ENCODE data around the gene SRD5A2. TPM values are rescaled to one million over a fixed set of nuclear protein-coding genes. Genes with fewer than 3 reads are reported as not detected.
"Not testable (repeated sequence)": the region's sequence is repeated elsewhere in the genome, so short reads cannot be mapped to it uniquely, and the experiment has no call there.

Gene SRD5A2
- total RNA-seq, 1 donor from 2014 or later: 2.9 TPM

DNA sequence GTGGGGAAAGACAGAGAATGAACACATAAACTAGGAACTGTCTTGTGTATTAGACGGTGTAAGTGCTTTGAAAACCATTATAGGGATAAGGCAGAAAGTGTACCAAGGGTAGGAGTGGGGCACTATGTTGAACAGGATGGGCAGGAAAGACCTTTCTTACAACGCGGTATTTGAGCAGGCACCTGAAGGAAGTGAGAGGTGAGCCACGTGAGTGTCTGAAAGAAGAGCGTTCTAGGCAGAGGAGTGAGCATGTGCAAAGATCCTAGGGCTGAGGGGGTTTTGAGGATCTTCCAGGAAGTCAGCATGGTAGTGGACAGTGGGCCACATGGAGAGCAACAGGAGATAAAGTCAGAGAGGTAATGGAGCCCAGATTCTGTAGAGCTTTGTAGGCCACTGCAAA, 65.2 kb downstream of the SRD5A2 start:
- Histone ChIP-seq H3K4me1 (no peaks in the 10 kb centered on the region), H3K27ac (no peak overlapping the region), H3K9me3 (no peaks in the 10 kb centered on the region), H3K36me3 (no peaks in the 10 kb centered on the region), H3K4me3 (no peak overlapping the region), H3K27me3 (no peaks in the 10 kb centered on the region)
- intact Hi-C loops (cut with DNase I): no loop called here
- TF ChIP-seq CTCF (IDR thresholded peaks at IDR 0.05) (no peak), POLR2A (IDR thresholded peaks at IDR 0.05) (no peak), POLR2AphosphoS5 (IDR thresholded peaks at IDR 0.05; ENCODE audit: insufficient read depth in 1 of 2, low read depth in 1 of 2) (no peak)
- peak in 1 of 2 donors; percentile 70 for DNase-seq (ENCODE audit: extremely low spot score in 2 of 2)

DNA sequence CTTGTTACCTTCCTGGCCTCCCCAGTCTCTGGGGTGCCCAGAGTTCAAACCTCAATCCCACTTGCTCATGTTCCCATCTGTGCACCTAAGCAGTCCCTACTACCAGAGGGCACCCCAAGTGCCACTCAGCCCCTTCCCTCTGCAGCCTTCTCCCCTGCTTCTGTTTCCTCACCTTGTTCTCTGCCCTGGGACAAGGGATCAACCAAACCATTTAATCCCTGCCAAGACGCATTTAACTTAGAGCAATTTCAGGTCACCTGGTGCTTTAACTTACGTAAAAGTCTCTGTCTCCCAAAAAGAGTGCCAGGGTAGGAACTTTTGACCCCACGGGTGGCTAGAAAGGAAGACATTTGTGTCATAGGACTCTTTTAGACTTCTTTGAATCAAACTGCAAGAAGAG, 67.2 kb downstream of the SRD5A2 start:
- H3K4me1 ChIP-seq: no peaks in the 10 kb centered on the region
- no peak overlapping the region for H3K27ac ChIP-seq
- no peaks in the 10 kb centered on the region for H3K27me3 ChIP-seq
- H3K4me3 ChIP-seq: no peak overlapping the region
- no peaks in the 10 kb centered on the region for H3K36me3 ChIP-seq
- no peak for DNase-seq (ENCODE audit: extremely low spot score in 2 of 2)
- intact Hi-C loops (cut with DNase I): no loop called here
- TF ChIP-seq POLR2A (IDR thresholded peaks at IDR 0.05): no peak
- no peak for TF ChIP-seq CTCF (IDR thresholded peaks at IDR 0.05)
- TF ChIP-seq POLR2AphosphoS5 (IDR thresholded peaks at IDR 0.05; ENCODE audit: insufficient read depth in 1 of 2, low read depth in 1 of 2): no peak
- no peaks in the 10 kb centered on the region for H3K9me3 ChIP-seq

- no peaks in the 10 kb centered on the region for H3K9me3 ChIP-seq
- no peak for DNase-seq (ENCODE audit: extremely low spot score in 2 of 2)
- no peaks in the 10 kb centered on the region for H3K36me3 ChIP-seq
- no peak overlapping the region for H3K27ac ChIP-seq
- H3K4me1 ChIP-seq: no peaks in the 10 kb centered on the region
- intact Hi-C loops (cut with DNase I): no loop called here
- H3K27me3 ChIP-seq: no peaks in the 10 kb centered on the region
- TF ChIP-seq POLR2AphosphoS5 (IDR thresholded peaks at IDR 0.05; ENCODE audit: insufficient read depth in 1 of 2, low read depth in 1 of 2) (no peak), POLR2A (IDR thresholded peaks at IDR 0.05) (no peak), CTCF (IDR thresholded peaks at IDR 0.05) (no peak)
- no peak overlapping the region for H3K4me3 ChIP-seq
Measured at GRCh38 chr2:31511376-31511775, 69.4 kb downstream of the SRD5A2 start.

DNA sequence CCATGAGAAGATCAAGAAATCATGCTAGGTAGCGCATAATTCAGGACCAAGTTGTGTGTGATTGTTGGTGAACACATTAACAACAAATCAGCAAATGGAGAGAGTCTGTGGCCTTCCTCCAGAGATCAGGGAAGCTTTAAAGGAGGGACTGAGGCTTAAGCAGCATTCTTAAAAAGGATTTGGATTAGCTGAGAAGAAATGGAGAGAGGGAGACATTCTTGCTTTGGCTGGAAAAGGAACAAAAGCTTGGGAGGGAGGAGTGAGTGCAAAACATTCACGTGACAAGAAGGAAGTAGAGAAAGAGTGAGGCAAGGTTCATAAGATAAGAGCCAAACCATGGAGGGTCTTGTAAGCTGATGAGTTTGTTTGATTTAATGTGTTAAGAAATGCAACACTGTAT, 75.6 kb downstream of the SRD5A2 start:
- Histone ChIP-seq H3K27ac (no peak overlapping the region), H3K9me3 (no peaks in the 10 kb centered on the region), H3K4me1 (no peaks in the 10 kb centered on the region), H3K36me3 (no peaks in the 10 kb centered on the region), H3K4me3 (no peak overlapping the region), H3K27me3 (no peaks in the 10 kb centered on the region)
- no peak for DNase-seq (ENCODE audit: extremely low spot score in 2 of 2)
- TF ChIP-seq POLR2AphosphoS5 (IDR thresholded peaks at IDR 0.05; ENCODE audit: insufficient read depth in 1 of 2, low read depth in 1 of 2): no peak
- no peak for TF ChIP-seq CTCF (IDR thresholded peaks at IDR 0.05)
- TF ChIP-seq POLR2A (IDR thresholded peaks at IDR 0.05): no peak
- intact Hi-C loops (cut with DNase I): no loop called here

GRCh38 chr2:31504311-31504710, 76.4 kb downstream of the SRD5A2 start:
- H3K36me3 ChIP-seq: no peaks in the 10 kb centered on the region
- intact Hi-C loops (cut with DNase I): no loop called here
- TF ChIP-seq POLR2A (IDR thresholded peaks at IDR 0.05) (no peak), POLR2AphosphoS5 (IDR thresholded peaks at IDR 0.05; ENCODE audit: insufficient read depth in 1 of 2, low read depth in 1 of 2) (no peak), CTCF (IDR thresholded peaks at IDR 0.05) (no peak)
- no peaks in the 10 kb centered on the region for H3K27me3 ChIP-seq
- no peak overlapping the region for H3K4me3 ChIP-seq
- H3K9me3 ChIP-seq: no peaks in the 10 kb centered on the region
- no peak overlapping the region for H3K27ac ChIP-seq
- no peak for DNase-seq (ENCODE audit: extremely low spot score in 2 of 2)
- H3K4me1 ChIP-seq: no peaks in the 10 kb centered on the region

- H3K9me3 ChIP-seq; H3K36me3 ChIP-seq; H3K4me3 ChIP-seq; DNase-seq (ENCODE audit: extremely low spot score in 2 of 2); H3K27me3 ChIP-seq; H3K4me1 ChIP-seq; H3K27ac ChIP-seq; intact Hi-C loops (cut with DNase I): not testable (repeated sequence)
Measured at GRCh38 chr2:31496451-31496874, 84.3 kb downstream of the SRD5A2 start.

DNA sequence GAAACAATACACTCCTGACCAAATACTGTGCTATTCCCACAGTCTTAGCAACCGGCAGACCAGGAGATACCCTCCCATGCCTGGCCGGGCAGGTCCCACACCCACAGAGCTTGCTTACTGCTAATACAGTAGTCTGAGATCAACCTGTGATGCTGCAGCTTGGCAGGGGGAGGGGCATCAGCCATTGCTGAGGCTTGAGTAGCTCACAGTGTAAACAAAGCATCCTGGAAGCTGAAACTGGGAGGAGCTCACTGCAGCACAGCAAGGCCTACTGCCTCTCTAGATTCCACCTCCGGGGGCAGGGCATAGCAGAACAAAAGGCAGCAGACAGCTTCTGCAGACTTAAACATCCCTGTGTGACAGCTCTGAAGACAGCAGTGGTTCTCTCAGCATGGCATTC, 91.4 kb downstream of the SRD5A2 start:
- H3K9me3 ChIP-seq; DNase-seq (ENCODE audit: extremely low spot score in 2 of 2); H3K27me3 ChIP-seq; H3K4me1 ChIP-seq; H3K36me3 ChIP-seq; H3K4me3 ChIP-seq; H3K27ac ChIP-seq; intact Hi-C loops (cut with DNase I): not testable (repeated sequence)
